ENCODE data around the gene ADAMTSL1. TPM values are rescaled to one million over a fixed set of nuclear protein-coding genes. Genes with fewer than 3 reads are reported as not detected.

The ADAMTSL1 gene
- total and polyA plus RNA-seq, 2 donors from 2014 or later = 3.0 to 27.3 TPM

GRCh38 chr9:18776836-18777820 lies 303.2 kb downstream of the ADAMTSL1 start:
- DNase-seq = peak in 1 of 5 donors; percentile 69
- Histone ChIP-seq H3K4me1 (ENCODE audit: control insufficient read depth in 2 of 3, insufficient read depth in 2 of 3, low read depth in 1 of 3, low read length in 3 of 3) (peaks cover 0 to 11% (median 5%) of the 10 kb centered on the region in 3 donors), H3K36me3 (ENCODE audit: control insufficient read depth in 2 of 3, insufficient read depth in 3 of 3, low read length in 3 of 3) (no peaks in the 10 kb centered on the region), H3K9ac (ENCODE audit: low read length in 3 of 3) (no peak overlapping the region), H3K4me3 (ENCODE audit: low read length in 3 of 3) (no peak overlapping the region), H3K27ac (ENCODE audit: low read depth in 2 of 2, low read length in 2 of 2) (no peak overlapping the region), H3K9me3 (ENCODE audit: control insufficient read depth in 2 of 3, insufficient read depth in 1 of 3, low read length in 3 of 3) (no peaks in the 10 kb centered on the region), H3K27me3 (ENCODE audit: control insufficient read depth, insufficient read depth, low read length) (no peaks in the 10 kb centered on the region)
- no peak for FAIRE-seq
- intact Hi-C loops (cut with DNase I) = no loop called here
- TF ChIP-seq, protein P1, sequence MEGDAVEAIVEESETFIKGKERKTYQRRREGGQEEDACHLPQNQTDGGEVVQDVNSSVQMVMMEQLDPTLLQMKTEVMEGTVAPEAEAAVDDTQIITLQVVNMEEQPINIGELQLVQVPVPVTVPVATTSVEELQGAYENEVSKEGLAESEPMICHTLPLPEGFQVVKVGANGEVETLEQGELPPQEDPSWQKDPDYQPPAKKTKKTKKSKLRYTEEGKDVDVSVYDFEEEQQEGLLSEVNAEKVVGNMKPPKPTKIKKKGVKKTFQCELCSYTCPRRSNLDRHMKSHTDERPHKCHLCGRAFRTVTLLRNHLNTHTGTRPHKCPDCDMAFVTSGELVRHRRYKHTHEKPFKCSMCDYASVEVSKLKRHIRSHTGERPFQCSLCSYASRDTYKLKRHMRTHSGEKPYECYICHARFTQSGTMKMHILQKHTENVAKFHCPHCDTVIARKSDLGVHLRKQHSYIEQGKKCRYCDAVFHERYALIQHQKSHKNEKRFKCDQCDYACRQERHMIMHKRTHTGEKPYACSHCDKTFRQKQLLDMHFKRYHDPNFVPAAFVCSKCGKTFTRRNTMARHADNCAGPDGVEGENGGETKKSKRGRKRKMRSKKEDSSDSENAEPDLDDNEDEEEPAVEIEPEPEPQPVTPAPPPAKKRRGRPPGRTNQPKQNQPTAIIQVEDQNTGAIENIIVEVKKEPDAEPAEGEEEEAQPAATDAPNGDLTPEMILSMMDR (IDR thresholded peaks at IDR 0.05; ENCODE audit: borderline replicate concordance, extremely low read depth, insufficient read depth) = no peak

DNA sequence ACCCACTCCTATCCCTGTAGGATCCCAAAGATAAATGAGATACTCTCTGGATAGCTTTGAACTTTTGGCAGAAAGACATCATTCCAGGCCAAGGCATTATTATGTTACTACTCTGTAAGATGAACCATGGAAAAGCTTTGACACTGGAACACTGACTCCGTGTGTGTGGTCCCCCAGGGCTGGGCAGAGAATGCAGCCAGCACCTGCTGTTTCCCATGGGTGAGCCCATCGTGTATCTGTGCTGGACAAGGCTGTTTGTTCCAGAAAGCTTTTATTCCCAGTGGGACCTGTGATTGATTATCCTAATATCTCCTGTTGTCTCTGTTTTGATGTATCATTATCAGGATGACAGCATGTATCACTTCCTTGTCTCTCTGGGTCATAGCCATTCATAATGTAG lies 304.2 kb downstream of the ADAMTSL1 start:
- peaks cover 0 to 11% (median 5%) of the 10 kb centered on the region in 3 donors for H3K4me1 ChIP-seq (ENCODE audit: control insufficient read depth in 2 of 3, insufficient read depth in 2 of 3, low read depth in 1 of 3, low read length in 3 of 3)
- no peaks in the 10 kb centered on the region for H3K9me3 ChIP-seq (ENCODE audit: control insufficient read depth in 2 of 3, insufficient read depth in 1 of 3, low read length in 3 of 3)
- intact Hi-C loops (cut with DNase I) = no loop called here
- FAIRE-seq (no peak), DNase-seq (no peak)
- no peak overlapping the region for H3K9ac ChIP-seq (ENCODE audit: low read length in 3 of 3)
- H3K27me3 ChIP-seq (ENCODE audit: control insufficient read depth, insufficient read depth, low read length) = no peaks in the 10 kb centered on the region
- TF ChIP-seq, protein P1 (IDR thresholded peaks at IDR 0.05; ENCODE audit: borderline replicate concordance, extremely low read depth, insufficient read depth) = no peak
- no peak overlapping the region for H3K27ac ChIP-seq (ENCODE audit: low read depth in 2 of 2, low read length in 2 of 2)
- no peak overlapping the region for H3K4me3 ChIP-seq (ENCODE audit: low read length in 3 of 3)
- H3K36me3 ChIP-seq (ENCODE audit: control insufficient read depth in 2 of 3, insufficient read depth in 3 of 3, low read length in 3 of 3) = no peaks in the 10 kb centered on the region

DNA sequence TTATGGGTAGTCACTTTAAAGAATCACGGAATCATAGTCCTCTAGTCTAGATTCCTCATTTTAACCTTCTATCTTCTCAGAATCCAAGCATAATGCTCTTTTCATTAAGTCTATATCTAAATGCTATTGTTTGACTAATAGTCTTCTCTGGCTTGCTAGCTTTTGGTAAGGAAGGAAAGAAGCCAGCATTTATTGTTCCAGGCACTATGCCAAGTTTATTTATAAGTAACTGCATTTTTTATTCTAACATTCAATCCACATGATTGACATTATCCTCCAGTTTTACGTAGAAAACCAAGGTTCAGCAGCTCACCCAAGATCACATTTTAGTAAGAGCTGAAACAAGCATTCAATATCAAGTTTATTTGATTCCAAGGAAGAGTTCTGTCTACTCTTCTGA lies 304.9 kb downstream of the ADAMTSL1 start:
- intact Hi-C loops (cut with DNase I) = no loop called here
- FAIRE-seq (peak; percentile 63), DNase-seq (no peak)
- no peak overlapping the region for H3K9ac ChIP-seq (ENCODE audit: low read length in 3 of 3)
- no peaks in the 10 kb centered on the region for H3K9me3 ChIP-seq (ENCODE audit: control insufficient read depth in 2 of 3, insufficient read depth in 1 of 3, low read length in 3 of 3)
- no peaks in the 10 kb centered on the region for H3K27me3 ChIP-seq (ENCODE audit: control insufficient read depth, insufficient read depth, low read length)
- no peaks in the 10 kb centered on the region for H3K36me3 ChIP-seq (ENCODE audit: control insufficient read depth in 2 of 3, insufficient read depth in 3 of 3, low read length in 3 of 3)
- H3K27ac ChIP-seq (ENCODE audit: low read depth in 2 of 2, low read length in 2 of 2) = no peak overlapping the region
- H3K4me1 ChIP-seq (ENCODE audit: control insufficient read depth in 2 of 3, insufficient read depth in 2 of 3, low read depth in 1 of 3, low read length in 3 of 3) = peaks cover 0 to 11% (median 5%) of the 10 kb centered on the region in 3 donors
- TF ChIP-seq, protein P1 (IDR thresholded peaks at IDR 0.05; ENCODE audit: borderline replicate concordance, extremely low read depth, insufficient read depth) = no peak
- H3K4me3 ChIP-seq (ENCODE audit: low read length in 3 of 3) = no peak overlapping the region
